ENCODE measurements around the gene ARL4A. TPM values are rescaled to one million over a fixed set of nuclear protein-coding genes. Genes with fewer than 3 reads are reported as not detected.

ARL4A gene
- total and polyA plus RNA-seq, 9 of the 15 experiments (the other 6 are each of a cell fraction or from before 2014, with no cell fraction given): 118 to 688 (median 172) TPM

GRCh38 chr7:12726908-12727307, 39.5 kb downstream of the ARL4A start:
- BruUV-seq (replicated peaks): no TSS peak
- in situ Hi-C loops (cut with MboI) (no loop called here), intact Hi-C loops (cut with micrococcal nuclease) (no loop called here)
- Histone ChIP-seq H2AFZ (ENCODE audit: low read depth, low read length) (peak overlapping the region; percentile 52), H3K36me3 (ENCODE audit: control insufficient read depth, insufficient read depth, low read length) (no peaks in the 10 kb centered on the region), H3K9me3 (replicated peaks; ENCODE audit: control insufficient read depth, insufficient read depth, low read depth, low read length) (no peaks in the 10 kb centered on the region), H3K79me2 (ENCODE audit: control insufficient read depth, insufficient read depth, low read length) (peaks cover 73% of the 10 kb centered on the region), H3K27ac (ENCODE audit: extremely low read depth, low read depth, low read length) (peak overlapping the region; percentile 95), H4K20me1 (replicated peaks; ENCODE audit: control insufficient read depth, insufficient read depth, low read length) (no peaks in the 10 kb centered on the region), H3K9ac (ENCODE audit: insufficient read depth in 1 of 2, low read depth in 2 of 2, low read length in 2 of 2) (peak overlapping the region in 1 of 2 experiments; percentile 71; a peak in 2 of 4 replicates), H3K27me3 (ENCODE audit: control insufficient read depth in 2 of 2, insufficient read depth in 2 of 2, low read length in 2 of 2) (no peaks in the 10 kb centered on the region), H3K4me1 (replicated peaks in 1 of 2; ENCODE audit: control insufficient read depth in 2 of 2, insufficient read depth in 2 of 2, low read length in 2 of 2) (peaks cover 12 to 76% of the 10 kb centered on the region in 2 experiments), H3K9me1 (ENCODE audit: control insufficient read depth, insufficient read depth, low read length) (no peaks in the 10 kb centered on the region), H3K4me2 (ENCODE audit: insufficient read depth, low read length) (peak overlapping the region; percentile 66), H3K4me3 (no peak overlapping the region)
- WGBS (ENCODE audit: insufficient coverage, low coverage, missing lambda C conversion rate): 56% methylated on average over 2 of the region's 2 CpGs
- TF ChIP-seq ZNF589 (CRISPR knock-in tag; IDR thresholded peaks at IDR 0.05; ENCODE audit: low read depth) (peak; percentile 74; the same call in 1 of the 2 replicates), MLLT1 (IDR thresholded peaks at IDR 0.05) (0 out of 4 replicates have a peak, but pooled peaks of 1 of the 2 experiments have one; percentile 6), ZNF668 (CRISPR knock-in tag; IDR thresholded peaks at IDR 0.05) (0 out of 2 replicates have a peak, but pooled peaks have one; percentile 38), GTF2A2 (tag; IDR thresholded peaks at IDR 0.05) (peak; percentile 56; the same call in 1 of the 2 replicates), ZNF79 (CRISPR knock-in tag; IDR thresholded peaks at IDR 0.05; ENCODE audit: low read depth) (peak; percentile 81; the same call in 1 of the 2 replicates), DEAF1 (CRISPR knock-in tag; IDR thresholded peaks at IDR 0.05) (0 out of 2 replicates have a peak, but pooled peaks have one; percentile 9), HMBOX1 (IDR thresholded peaks at IDR 0.05) (no peak), CC2D1A (IDR thresholded peaks at IDR 0.05) (no peak), ZFX (CRISPR knock-in tag; IDR thresholded peaks at IDR 0.05) (0 out of 2 replicates have a peak, but pooled peaks have one; percentile 5), ZMIZ1 (IDR thresholded peaks at IDR 0.05; ENCODE audit: low read depth in 2 of 2, low read length in 2 of 2) (no peak), TAF1 (IDR thresholded peaks at IDR 0.05; ENCODE audit: control insufficient read depth, extremely low read depth, insufficient read depth, low read length, severe bottlenecking) (no peak)
- ChIA-PET CTCF (ENCODE audit: low intra/inter-chr PET ratio) (no interaction called here), POLR2A (interaction anchor here (0.7 to 4.6 kb wide), 8 partner anchors 10 to 40 kb away, joined by 3 to 52 read pairs (median 4); partner anchors contain the start of gene ARL4A)
- FAIRE-seq (no peak), ATAC-seq (no peak), DNase-seq (ENCODE audit: extremely low read depth in 1 of 4, low spot score in 3 of 4) (no peak)
